LNCAP (cell line): ENCODE data around the gene ARL6IP1.
A peak's percentile ranks its signal among the peaks of the same experiment; 100 is the strongest.

Experiments used
- CTCF ChIP-seq: fragments of 450-650 bp; IDR thresholded peaks from 2 replicates; pipeline ENCODE4 v1.5.1; 2017; ENCODE audit warnings: mild to moderate bottlenecking

ARL6IP1 gene

DNA sequence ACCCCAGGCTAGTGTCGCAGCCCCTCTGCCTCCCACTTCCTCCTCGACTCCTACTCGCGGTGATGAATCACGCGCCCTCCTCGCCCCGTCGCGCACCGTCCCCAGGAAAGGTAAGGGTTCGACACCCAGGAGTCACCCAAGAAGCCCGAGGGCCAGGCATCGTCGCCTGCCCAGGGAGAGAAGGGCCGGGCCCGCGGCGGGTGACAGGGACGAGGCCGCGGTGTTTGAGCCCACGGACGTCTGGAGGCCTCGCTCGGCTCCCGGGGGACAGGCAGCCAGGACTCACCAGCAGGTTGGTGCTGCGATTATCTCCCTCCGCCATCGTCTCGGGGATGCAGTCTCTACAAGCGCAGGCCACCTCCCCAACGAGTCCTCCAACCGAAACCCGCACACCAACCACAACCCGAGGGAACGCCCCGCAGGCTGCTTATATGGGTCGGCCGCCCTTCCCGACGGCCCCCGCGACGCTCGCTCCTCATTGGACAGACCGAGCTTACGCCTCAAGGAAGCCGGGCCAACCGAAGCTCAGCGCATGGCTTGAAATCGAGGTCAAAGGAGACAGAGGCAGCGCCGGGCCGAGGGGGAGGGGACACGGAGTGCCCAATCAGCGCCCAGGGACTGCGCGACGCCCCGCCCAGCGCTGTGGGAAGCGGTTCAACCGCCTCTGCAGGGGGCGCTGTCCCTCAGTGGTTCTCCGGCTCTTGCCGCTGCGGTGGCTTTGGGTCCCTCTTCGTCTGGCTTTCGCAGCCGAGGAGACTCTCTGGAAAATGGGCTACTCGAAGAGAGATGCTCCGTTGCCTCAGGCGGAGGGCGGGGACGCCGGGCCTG is at the start of gene ARL6IP1:
Gene ARL6IP1, minus strand, starts transcription at position 405 of the 828 bp plus-strand sequence. Its CDS starts 83 bp downstream, at position 322.
- TF ChIP-seq CTCF: peak; percentile 87

DNA sequence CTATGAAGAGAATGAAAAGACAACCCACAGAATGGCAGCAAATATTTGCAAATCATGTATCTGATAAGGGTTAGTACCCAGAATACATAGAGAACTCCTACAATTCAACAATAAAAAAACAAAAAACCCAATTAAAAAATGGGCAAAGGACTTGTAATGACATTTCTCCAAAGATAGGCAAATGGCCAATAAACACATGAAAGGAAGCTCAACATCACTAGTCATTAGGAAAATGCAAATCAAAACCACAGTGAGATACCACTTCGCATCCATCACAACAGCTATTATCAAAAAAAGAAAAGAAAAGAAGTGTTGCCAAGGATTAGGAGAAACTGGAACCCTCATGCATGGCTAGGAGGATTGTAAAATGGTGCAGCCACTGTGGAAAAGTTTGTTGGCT is 45.1 kb upstream of the ARL6IP1 start:
- no peak for TF ChIP-seq CTCF

GRCh38 chr16:18842565-18842964 is 41.2 kb upstream of the ARL6IP1 start:
- TF ChIP-seq CTCF: no peak

DNA sequence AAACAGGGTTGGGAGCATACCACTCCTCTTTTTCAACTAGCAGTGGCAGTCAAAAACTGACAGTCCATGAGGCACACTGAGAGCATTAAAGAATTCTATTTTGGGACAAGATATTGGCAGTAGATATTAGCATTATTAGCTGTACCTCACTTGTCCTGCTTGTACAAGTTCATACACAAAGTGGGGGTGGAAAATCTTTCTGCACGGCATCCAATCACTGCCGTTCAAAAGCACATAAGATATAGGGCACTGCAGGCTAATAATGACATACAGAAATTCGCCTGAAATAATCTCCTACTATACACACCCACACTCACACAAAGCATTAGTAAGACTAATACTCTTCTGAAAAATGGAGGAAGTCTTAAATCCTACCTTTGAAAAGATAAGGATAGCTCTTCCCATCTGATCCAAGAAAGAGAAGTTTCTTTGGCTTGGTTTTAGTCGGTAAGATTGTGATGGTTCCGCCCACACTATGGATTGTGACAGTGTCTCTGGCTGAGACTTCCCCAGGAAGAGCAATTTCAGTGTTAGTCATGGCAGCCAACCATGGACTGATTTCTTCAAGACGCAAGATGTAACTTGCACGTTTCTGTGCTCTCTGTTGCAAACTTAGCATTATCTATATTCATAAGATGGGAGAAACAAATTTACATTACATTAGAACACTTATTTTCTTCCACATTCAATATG is 40.6 kb upstream of the ARL6IP1 start:
- TF ChIP-seq CTCF: no peak

- no peak for TF ChIP-seq CTCF
Observed at GRCh38 chr16:18839555-18839954, 38.2 kb upstream of the ARL6IP1 start.

GRCh38 chr16:18836702-18837101 is 35.4 kb upstream of the ARL6IP1 start:
- no peak for TF ChIP-seq CTCF

GRCh38 chr16:18834864-18835263 is 33.5 kb upstream of the ARL6IP1 start:
- no peak for TF ChIP-seq CTCF
